ENCODE results near the gene IL23R.

The IL23R gene

DNA sequence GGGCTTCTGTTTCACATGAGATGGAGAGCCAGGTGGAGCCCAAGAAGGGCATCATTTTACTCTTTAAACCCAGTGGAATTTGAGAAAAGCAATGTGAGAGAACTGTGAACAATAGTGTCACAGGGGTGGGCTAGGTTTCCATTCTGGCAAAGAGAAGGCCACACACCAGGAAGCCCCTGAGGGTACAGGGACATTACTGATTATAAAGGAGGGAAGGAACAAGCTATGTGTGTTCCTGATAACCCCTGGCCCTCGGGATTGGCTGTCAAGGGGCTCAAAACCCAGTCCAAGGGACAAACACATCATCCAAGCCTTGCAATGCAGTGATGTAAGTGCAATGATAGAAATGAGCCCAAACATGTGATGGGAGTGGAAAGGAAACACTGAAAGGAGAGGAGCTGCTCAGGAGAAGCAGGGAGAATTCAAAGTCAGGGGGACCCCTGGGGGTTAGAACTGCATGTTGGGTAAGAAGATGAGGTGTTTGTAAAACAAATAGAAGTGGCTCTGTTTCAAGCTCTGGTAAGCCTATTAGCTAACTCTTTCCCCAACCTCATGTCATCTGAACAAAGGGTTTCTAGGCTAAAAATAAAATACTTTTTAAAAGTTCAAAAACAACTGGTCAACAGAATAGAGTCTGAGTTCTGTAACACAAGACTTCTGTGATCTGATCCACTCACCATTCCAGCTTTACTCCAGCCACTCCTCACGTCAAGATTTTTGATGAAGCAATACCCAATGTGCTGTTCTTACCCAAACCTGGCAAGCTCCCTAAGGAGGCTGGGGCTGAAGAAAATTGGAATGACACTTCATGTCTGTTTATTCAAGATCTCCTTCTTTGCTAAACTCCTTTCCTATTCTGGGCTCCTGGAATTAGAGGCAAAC is 90.3 kb downstream of the IL23R start:
- no peaks in the 10 kb centered on the region for H4K20me1 ChIP-seq (ENCODE audit: insufficient read depth, low read length)
- no peaks in the 10 kb centered on the region for H3K36me3 ChIP-seq (ENCODE audit: insufficient read depth, low read length)
- H3K27ac ChIP-seq (ENCODE audit: low read depth, low read length, poor library complexity, severe bottlenecking) = no peak overlapping the region
- H3K4me1 ChIP-seq (ENCODE audit: insufficient read depth, low read length, severe bottlenecking) = no peaks in the 10 kb centered on the region
- H3K9me3 ChIP-seq (ENCODE audit: low read length) = no peaks in the 10 kb centered on the region
- H3K4me3 ChIP-seq (ENCODE audit: low read depth, low read length, poor library complexity, severe bottlenecking) = no peak overlapping the region
- no peaks in the 10 kb centered on the region for H3K9me2 ChIP-seq (ENCODE audit: low read depth, low read length)
- H2AFZ ChIP-seq (ENCODE audit: low read length) = no peak overlapping the region
- H3K79me2 ChIP-seq (ENCODE audit: insufficient read depth, low read length) = no peaks in the 10 kb centered on the region
- no peaks in the 10 kb centered on the region for H3K27me3 ChIP-seq (ENCODE audit: insufficient read depth, low read length)
- no peaks in the 10 kb centered on the region for H3F3A ChIP-seq (ENCODE audit: insufficient read depth, low read length)
- no peak overlapping the region for H3K9ac ChIP-seq (ENCODE audit: low read length)
- H3K4me2 ChIP-seq (ENCODE audit: low read length) = no peak overlapping the region
- TF ChIP-seq, protein P1, sequence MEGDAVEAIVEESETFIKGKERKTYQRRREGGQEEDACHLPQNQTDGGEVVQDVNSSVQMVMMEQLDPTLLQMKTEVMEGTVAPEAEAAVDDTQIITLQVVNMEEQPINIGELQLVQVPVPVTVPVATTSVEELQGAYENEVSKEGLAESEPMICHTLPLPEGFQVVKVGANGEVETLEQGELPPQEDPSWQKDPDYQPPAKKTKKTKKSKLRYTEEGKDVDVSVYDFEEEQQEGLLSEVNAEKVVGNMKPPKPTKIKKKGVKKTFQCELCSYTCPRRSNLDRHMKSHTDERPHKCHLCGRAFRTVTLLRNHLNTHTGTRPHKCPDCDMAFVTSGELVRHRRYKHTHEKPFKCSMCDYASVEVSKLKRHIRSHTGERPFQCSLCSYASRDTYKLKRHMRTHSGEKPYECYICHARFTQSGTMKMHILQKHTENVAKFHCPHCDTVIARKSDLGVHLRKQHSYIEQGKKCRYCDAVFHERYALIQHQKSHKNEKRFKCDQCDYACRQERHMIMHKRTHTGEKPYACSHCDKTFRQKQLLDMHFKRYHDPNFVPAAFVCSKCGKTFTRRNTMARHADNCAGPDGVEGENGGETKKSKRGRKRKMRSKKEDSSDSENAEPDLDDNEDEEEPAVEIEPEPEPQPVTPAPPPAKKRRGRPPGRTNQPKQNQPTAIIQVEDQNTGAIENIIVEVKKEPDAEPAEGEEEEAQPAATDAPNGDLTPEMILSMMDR (IDR thresholded peaks at IDR 0.05; ENCODE audit: low read length) = no peak
- TF ChIP-seq EZH2 (IDR thresholded peaks at IDR 0.05; ENCODE audit: borderline replicate concordance, low read length) = no peak

DNA sequence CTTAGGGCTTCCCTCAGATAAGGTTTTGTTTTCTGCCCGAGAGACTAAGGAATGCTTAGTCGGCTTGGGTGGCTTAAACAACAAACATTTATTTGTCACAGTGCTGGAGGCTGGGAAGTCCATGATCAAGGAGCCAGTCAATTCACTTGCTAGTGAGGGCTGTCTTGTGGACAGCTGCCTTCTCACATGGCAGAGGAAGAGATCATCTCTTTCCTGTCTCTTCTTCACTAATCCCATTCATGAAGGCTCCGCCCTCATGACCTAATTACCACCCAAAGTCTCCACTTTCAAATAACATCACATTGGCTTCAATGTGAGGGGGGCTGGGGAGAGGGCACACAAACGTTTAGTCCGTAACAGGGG is 90.9 kb downstream of the IL23R start:
- TF ChIP-seq, protein P1 (IDR thresholded peaks at IDR 0.05; ENCODE audit: low read length) = no peak
- no peak for TF ChIP-seq EZH2 (IDR thresholded peaks at IDR 0.05; ENCODE audit: borderline replicate concordance, low read length)

DNA sequence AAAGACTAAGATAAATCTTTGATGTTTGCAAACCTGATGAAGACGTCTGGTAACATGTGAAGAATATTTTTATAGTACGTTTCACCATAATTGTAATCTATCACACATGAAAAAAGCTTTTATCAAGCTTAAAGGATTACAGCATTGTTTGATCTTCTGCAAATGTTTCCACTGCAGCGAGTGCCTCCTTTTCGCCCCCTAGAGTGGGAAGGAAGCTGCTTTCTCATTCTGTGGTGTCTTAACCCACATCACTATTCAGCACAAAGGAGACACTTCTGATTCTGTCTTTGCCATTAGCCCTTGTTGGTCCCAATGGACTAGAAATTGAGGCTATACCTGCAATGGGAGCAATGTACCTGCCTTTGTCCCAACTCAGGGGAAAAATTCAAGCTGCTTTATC is 95.4 kb downstream of the IL23R start:
- Histone ChIP-seq H2AFZ (ENCODE audit: low read length) (no peak overlapping the region), H3K27ac (ENCODE audit: low read depth, low read length, poor library complexity, severe bottlenecking) (no peak overlapping the region), H3K4me1 (ENCODE audit: insufficient read depth, low read length, severe bottlenecking) (no peaks in the 10 kb centered on the region)

More for the DNA sequence above, 90.9 kb downstream of the IL23R start:
- Histone ChIP-seq H3K9me2 (ENCODE audit: low read depth, low read length) (no peaks in the 10 kb centered on the region), H3K4me1 (ENCODE audit: insufficient read depth, low read length, severe bottlenecking) (no peaks in the 10 kb centered on the region), H3K27me3 (ENCODE audit: insufficient read depth, low read length) (no peaks in the 10 kb centered on the region), H4K20me1 (ENCODE audit: insufficient read depth, low read length) (no peaks in the 10 kb centered on the region), H3K9ac (ENCODE audit: low read length) (no peak overlapping the region), H3K4me3 (ENCODE audit: low read depth, low read length, poor library complexity, severe bottlenecking) (no peak overlapping the region), H3K4me2 (ENCODE audit: low read length) (no peak overlapping the region), H3K9me3 (ENCODE audit: low read length) (no peaks in the 10 kb centered on the region), H3K36me3 (ENCODE audit: insufficient read depth, low read length) (no peaks in the 10 kb centered on the region), H2AFZ (ENCODE audit: low read length) (no peak overlapping the region), H3K79me2 (ENCODE audit: insufficient read depth, low read length) (no peaks in the 10 kb centered on the region), H3K27ac (ENCODE audit: low read depth, low read length, poor library complexity, severe bottlenecking) (no peak overlapping the region), H3F3A (ENCODE audit: insufficient read depth, low read length) (no peaks in the 10 kb centered on the region)

More for the DNA sequence above, 95.4 kb downstream of the IL23R start:
- H3K9me3 ChIP-seq (ENCODE audit: low read length) = no peaks in the 10 kb centered on the region
- no peak overlapping the region for H3K4me3 ChIP-seq (ENCODE audit: low read depth, low read length, poor library complexity, severe bottlenecking)
- no peaks in the 10 kb centered on the region for H3K27me3 ChIP-seq (ENCODE audit: insufficient read depth, low read length)
- H4K20me1 ChIP-seq (ENCODE audit: insufficient read depth, low read length) = no peaks in the 10 kb centered on the region
- no peaks in the 10 kb centered on the region for H3K36me3 ChIP-seq (ENCODE audit: insufficient read depth, low read length)
- H3K79me2 ChIP-seq (ENCODE audit: insufficient read depth, low read length) = no peaks in the 10 kb centered on the region
- no peaks in the 10 kb centered on the region for H3F3A ChIP-seq (ENCODE audit: insufficient read depth, low read length)
- H3K9ac ChIP-seq (ENCODE audit: low read length) = no peak overlapping the region
- no peak overlapping the region for H3K4me2 ChIP-seq (ENCODE audit: low read length)
- TF ChIP-seq, protein P1 (IDR thresholded peaks at IDR 0.05; ENCODE audit: low read length) = peak; percentile 53
- TF ChIP-seq EZH2 (IDR thresholded peaks at IDR 0.05; ENCODE audit: borderline replicate concordance, low read length) = no peak
- H3K9me2 ChIP-seq (ENCODE audit: low read depth, low read length) = no peaks in the 10 kb centered on the region
